Progenitor cell of endocrine pancreas (in vitro differentiated cells): ENCODE results near the gene HIRIP3. TPM values are rescaled to one million over a fixed set of nuclear protein-coding genes. Genes with fewer than 3 reads are reported as not detected.
A peak's percentile ranks its signal among the peaks of the same experiment; 100 is the strongest.

ENCODE experiments used
- DNase-seq: peaks from one replicate; pipeline ENCODE4 v3.0.0; 2021; ENCODE audit warnings: low spot score; ENCODE audit not compliant: unreplicated experiment
- H3K27ac Mint-ChIP-seq: 2 replicates; pipeline ENCODE4 v1.8.0; 2021; ENCODE audit warnings: mild to moderate bottlenecking, moderate library complexity, mixed read lengths
- H3K27me3 Mint-ChIP-seq: 2 replicates; pipeline ENCODE4 v1.8.0; 2021; ENCODE audit warnings: mixed read lengths
- H3K36me3 Mint-ChIP-seq: 2 replicates; pipeline ENCODE4 v1.8.0; 2022; ENCODE audit warnings: mixed read lengths; ENCODE audit not compliant: insufficient read depth
- H3K4me1 Mint-ChIP-seq: 2 replicates; pipeline ENCODE4 v1.8.0; 2021; ENCODE audit warnings: low read depth, mixed read lengths
- H3K4me3 Mint-ChIP-seq: 2 replicates; pipeline ENCODE4 v1.8.0; 2021; ENCODE audit warnings: low read depth, mild to moderate bottlenecking, moderate library complexity, mixed read lengths
- H3K9me3 Mint-ChIP-seq: 2 replicates; pipeline ENCODE4 v1.8.0; 2021; ENCODE audit warnings: low read depth, mixed read lengths
- total RNA-seq: library from RNA; stranded (reverse); gene quantifications from 2 replicates; pipeline ENCODE4 v1.2.1, GENCODE V29; 2021
- TF ChIP-seq, protein P1 (sequence below): fragments of 200-600 bp; sonication (generic); IDR thresholded peaks from one replicate; pipeline ENCODE4 v1.5.0; 2021; ENCODE audit warnings: antibody characterized with exemption, mild to moderate bottlenecking; ENCODE audit not compliant: unreplicated experiment

HIRIP3 gene
- total RNA-seq, 1 donor from 2014 or later = 11.4 TPM

DNA sequence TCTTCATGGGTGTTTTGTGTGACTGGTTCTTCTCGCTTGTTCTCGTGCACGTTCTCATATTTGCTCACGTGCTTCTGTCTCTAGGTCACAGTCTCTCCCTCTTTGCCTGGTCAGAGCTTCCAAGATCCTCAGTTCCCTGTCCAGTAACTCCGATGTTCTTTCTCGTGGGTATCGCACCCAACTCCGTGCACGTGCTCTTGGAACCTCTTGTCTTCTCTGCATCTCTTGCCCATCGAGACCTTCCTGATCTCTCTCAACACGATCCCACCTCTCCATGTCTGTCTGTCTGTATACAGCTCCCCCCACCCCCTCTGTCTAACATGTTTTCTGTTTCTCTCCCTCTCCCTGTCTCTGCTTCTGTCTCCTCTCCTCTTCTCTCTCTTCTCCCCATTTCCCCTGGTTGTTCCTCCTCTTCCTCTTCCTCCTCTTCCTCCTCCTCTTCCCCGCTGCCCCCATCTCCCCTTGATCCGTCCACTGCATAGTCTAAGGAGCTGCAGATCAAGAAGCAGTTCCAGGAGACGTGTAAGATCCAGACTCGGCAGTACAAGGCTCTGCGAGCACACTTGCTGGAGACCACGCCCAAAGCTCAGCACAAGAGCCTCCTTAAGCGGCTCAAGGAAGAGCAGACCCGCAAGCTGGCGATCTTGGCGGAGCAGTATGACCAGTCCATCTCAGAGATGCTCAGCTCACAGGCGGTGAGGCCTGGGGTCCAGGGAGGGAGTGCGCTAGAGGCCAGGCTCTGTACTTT lies 6.1 kb downstream of the HIRIP3 start:
- H3K4me3 Mint-ChIP-seq = no peak overlapping the region
- peaks cover 2% of the 10 kb centered on the region for H3K4me1 Mint-ChIP-seq
- peaks cover 14% of the 10 kb centered on the region for H3K36me3 Mint-ChIP-seq

DNA sequence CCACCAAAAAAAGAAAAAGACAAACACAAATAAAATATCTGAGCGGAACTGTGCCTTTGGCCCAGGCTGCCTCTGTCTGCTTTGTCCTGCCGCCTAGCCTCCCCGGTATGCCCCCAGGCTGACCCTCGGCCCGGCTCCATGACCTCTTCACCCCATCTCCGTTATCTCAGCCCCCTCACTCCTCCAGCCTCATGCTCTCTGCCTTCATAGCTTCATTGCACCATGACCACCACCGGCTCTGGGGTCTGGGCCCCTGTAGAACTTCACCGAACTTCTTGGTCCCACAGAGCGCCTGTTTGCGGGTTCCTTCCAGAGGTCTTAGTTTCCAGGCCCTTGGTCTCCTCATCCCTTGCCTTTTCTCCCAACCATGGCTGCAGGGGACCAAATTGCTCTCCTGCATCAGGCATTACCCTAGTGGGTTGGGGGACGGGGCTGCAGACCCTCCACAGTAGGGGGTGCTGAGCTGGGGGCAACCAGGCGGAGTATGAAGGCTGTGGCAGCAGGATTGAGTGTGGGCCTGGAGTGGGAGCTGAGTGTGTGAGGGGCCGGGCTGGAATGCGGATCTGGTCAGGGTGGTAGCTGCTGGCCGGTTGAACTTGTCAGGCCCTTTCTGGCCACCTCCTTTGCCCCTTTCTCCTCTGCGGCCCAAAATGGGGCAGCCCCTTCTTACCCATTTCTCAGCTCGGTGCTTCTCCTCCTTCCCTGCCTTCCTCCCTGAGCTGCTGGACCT lies 6.9 kb downstream of the HIRIP3 start:
- no peaks in the 10 kb centered on the region for H3K4me1 Mint-ChIP-seq
- no peaks in the 10 kb centered on the region for H3K9me3 Mint-ChIP-seq
- H3K4me3 Mint-ChIP-seq = no peak overlapping the region
- peaks cover 17% of the 10 kb centered on the region for H3K36me3 Mint-ChIP-seq
- no peak for DNase-seq
- H3K27me3 Mint-ChIP-seq = no peaks in the 10 kb centered on the region
- peak overlapping the region; percentile 51 for H3K27ac Mint-ChIP-seq
- TF ChIP-seq, protein P1, sequence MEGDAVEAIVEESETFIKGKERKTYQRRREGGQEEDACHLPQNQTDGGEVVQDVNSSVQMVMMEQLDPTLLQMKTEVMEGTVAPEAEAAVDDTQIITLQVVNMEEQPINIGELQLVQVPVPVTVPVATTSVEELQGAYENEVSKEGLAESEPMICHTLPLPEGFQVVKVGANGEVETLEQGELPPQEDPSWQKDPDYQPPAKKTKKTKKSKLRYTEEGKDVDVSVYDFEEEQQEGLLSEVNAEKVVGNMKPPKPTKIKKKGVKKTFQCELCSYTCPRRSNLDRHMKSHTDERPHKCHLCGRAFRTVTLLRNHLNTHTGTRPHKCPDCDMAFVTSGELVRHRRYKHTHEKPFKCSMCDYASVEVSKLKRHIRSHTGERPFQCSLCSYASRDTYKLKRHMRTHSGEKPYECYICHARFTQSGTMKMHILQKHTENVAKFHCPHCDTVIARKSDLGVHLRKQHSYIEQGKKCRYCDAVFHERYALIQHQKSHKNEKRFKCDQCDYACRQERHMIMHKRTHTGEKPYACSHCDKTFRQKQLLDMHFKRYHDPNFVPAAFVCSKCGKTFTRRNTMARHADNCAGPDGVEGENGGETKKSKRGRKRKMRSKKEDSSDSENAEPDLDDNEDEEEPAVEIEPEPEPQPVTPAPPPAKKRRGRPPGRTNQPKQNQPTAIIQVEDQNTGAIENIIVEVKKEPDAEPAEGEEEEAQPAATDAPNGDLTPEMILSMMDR = no peak

More for the DNA sequence above, 6.1 kb downstream of the HIRIP3 start:
- peak overlapping the region; percentile 51 for H3K27ac Mint-ChIP-seq
- no peaks in the 10 kb centered on the region for H3K9me3 Mint-ChIP-seq
- H3K27me3 Mint-ChIP-seq = no peaks in the 10 kb centered on the region
- TF ChIP-seq, protein P1 = no peak
- DNase-seq = no peak

DNA sequence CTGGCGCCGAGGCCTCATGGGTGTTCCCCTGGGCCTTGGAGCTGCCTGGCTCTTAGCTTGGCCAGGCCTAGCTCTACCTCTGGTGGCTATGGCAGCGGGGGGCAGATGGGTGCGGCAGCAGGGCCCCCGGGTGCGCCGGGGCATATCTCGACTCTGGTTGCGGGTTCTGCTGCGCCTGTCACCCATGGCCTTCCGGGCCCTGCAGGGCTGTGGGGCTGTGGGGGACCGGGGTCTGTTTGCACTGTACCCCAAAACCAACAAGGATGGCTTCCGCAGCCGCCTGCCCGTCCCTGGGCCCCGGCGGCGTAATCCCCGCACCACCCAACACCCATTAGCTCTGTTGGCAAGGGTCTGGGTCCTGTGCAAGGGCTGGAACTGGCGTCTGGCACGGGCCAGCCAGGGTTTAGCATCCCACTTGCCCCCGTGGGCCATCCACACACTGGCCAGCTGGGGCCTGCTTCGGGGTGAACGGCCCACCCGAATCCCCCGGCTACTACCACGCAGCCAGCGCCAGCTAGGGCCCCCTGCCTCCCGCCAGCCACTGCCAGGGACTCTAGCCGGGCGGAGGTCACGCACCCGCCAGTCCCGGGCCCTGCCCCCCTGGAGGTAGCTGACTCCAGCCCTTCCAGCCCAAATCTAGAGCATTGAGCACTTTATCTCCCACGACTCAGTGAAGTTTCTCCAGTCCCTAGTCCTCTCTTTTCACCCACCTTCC lies 7.9 kb downstream of the HIRIP3 start:
- no peak for DNase-seq
- peaks cover 20% of the 10 kb centered on the region for H3K36me3 Mint-ChIP-seq
- no peaks in the 10 kb centered on the region for H3K27me3 Mint-ChIP-seq
- no peak overlapping the region for H3K27ac Mint-ChIP-seq
- no peaks in the 10 kb centered on the region for H3K4me1 Mint-ChIP-seq
- no peaks in the 10 kb centered on the region for H3K9me3 Mint-ChIP-seq
- TF ChIP-seq, protein P1 = no peak
- H3K4me3 Mint-ChIP-seq = no peak overlapping the region

DNA sequence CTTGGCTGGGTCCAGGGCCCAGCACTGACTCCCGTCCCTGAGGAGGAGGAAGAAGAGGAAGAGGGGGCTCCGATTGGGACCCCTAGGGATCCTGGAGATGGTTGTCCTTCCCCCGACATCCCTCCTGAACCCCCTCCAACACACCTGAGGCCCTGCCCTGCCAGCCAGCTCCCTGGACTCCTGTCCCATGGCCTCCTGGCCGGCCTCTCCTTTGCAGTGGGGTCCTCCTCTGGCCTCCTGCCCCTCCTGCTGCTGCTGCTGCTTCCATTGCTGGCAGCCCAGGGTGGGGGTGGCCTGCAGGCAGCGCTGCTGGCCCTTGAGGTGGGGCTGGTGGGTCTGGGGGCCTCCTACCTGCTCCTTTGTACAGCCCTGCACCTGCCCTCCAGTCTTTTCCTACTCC lies 8.5 kb downstream of the HIRIP3 start:
- TF ChIP-seq, protein P1 = no peak
- Mint-ChIP-seq H3K4me1 (no peaks in the 10 kb centered on the region), H3K4me3 (no peak overlapping the region), H3K27me3 (no peaks in the 10 kb centered on the region), H3K36me3 (peaks cover 22% of the 10 kb centered on the region), H3K27ac (no peak overlapping the region), H3K9me3 (no peaks in the 10 kb centered on the region)
- DNase-seq = no peak

DNA sequence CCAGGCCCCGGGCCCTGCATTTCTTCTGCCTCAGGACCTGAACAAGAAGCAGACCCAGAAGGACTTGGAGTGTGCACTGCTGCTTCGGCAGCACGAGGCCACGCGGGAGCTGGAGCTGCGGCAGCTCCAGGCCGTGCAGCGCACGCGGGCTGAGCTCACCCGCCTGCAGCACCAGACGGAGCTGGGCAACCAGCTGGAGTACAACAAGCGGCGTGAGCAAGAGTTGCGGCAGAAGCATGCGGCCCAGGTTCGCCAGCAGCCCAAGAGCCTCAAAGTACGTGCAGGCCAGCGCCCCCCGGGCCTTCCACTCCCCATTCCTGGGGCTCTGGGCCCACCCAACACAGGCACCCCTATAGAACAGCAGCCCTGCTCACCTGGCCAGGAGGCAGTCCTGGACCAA lies 9.2 kb downstream of the HIRIP3 start:
- no peaks in the 10 kb centered on the region for H3K9me3 Mint-ChIP-seq
- no peak overlapping the region for H3K27ac Mint-ChIP-seq
- no peaks in the 10 kb centered on the region for H3K27me3 Mint-ChIP-seq
- no peak overlapping the region for H3K4me3 Mint-ChIP-seq
- peaks cover 22% of the 10 kb centered on the region for H3K36me3 Mint-ChIP-seq
- no peak for DNase-seq
- TF ChIP-seq, protein P1 = no peak
- no peaks in the 10 kb centered on the region for H3K4me1 Mint-ChIP-seq
